Lower leg skin (tissue), 3 donors: ENCODE data around the gene RUNX1.

ENCODE experiments used
- POLR2A ChIP-seq, 2 donors: fragments of 450-650 bp; IDR thresholded peaks; one replicate each; pipeline ENCODE4 v1.6.1; 2016 to 2017; ENCODE audit warnings: antibody characterized with exemption in 2 of 2, mild to moderate bottlenecking in 1 of 2, moderate library complexity in 1 of 2
- TF ChIP-seq, protein P1 (sequence below), 3 donors: fragments of 450-650 bp; IDR thresholded peaks; one replicate each; pipeline ENCODE4 v1.5.1; 2016; ENCODE audit warnings: antibody characterized with exemption in 3 of 3, mild to moderate bottlenecking in 3 of 3, moderate library complexity in 2 of 3

DNA sequence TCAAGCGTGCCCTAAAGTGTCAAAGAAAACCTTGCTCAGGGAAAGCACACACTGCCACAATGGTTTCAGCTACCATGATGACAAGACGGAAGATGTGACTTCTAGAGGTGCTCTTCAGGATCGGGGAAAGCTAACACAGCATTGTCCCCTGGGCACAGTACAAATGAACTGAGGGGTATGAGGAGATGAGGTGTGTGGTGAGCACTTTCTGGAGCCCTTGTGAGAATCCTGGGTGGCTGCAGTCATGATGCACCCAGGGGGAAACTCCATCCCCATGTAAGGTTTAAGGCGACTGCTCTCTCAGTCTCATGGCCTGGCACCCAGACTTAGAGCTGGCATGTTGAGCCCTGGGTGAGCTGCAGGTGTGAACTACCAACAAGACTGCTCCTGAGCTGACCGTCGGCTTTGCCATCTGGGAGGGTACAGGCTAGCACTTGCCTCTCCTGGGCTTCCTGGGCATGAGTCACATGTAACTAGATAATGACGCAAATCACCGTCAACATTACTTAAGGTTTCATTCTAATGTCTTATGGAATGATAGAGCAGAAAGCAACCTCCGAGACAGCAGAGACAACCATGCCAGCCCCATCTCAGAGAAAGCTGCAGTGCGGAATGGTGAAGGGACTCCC is 235.7 kb downstream of the RUNX1 start:
- TF ChIP-seq POLR2A (IDR thresholded peaks at IDR 0.05) = no peak
- TF ChIP-seq, protein P1, sequence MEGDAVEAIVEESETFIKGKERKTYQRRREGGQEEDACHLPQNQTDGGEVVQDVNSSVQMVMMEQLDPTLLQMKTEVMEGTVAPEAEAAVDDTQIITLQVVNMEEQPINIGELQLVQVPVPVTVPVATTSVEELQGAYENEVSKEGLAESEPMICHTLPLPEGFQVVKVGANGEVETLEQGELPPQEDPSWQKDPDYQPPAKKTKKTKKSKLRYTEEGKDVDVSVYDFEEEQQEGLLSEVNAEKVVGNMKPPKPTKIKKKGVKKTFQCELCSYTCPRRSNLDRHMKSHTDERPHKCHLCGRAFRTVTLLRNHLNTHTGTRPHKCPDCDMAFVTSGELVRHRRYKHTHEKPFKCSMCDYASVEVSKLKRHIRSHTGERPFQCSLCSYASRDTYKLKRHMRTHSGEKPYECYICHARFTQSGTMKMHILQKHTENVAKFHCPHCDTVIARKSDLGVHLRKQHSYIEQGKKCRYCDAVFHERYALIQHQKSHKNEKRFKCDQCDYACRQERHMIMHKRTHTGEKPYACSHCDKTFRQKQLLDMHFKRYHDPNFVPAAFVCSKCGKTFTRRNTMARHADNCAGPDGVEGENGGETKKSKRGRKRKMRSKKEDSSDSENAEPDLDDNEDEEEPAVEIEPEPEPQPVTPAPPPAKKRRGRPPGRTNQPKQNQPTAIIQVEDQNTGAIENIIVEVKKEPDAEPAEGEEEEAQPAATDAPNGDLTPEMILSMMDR (IDR thresholded peaks at IDR 0.05) = no peak
